Progenitor cell of endocrine pancreas (in vitro differentiated cells): ENCODE data around the gene TBCEL. TPM values are rescaled to one million over a fixed set of nuclear protein-coding genes. Genes with fewer than 3 reads are reported as not detected.

Experiments
- DNase-seq: peaks from one replicate; pipeline ENCODE4 v3.0.0; 2021; ENCODE audit warnings: low spot score; ENCODE audit not compliant: unreplicated experiment
- H3K27ac Mint-ChIP-seq: 2 replicates; pipeline ENCODE4 v1.8.0; 2021; ENCODE audit warnings: mild to moderate bottlenecking, moderate library complexity, mixed read lengths
- H3K27me3 Mint-ChIP-seq: 2 replicates; pipeline ENCODE4 v1.8.0; 2021; ENCODE audit warnings: mixed read lengths
- H3K36me3 Mint-ChIP-seq: 2 replicates; pipeline ENCODE4 v1.8.0; 2022; ENCODE audit warnings: mixed read lengths; ENCODE audit not compliant: insufficient read depth
- H3K4me1 Mint-ChIP-seq: 2 replicates; pipeline ENCODE4 v1.8.0; 2021; ENCODE audit warnings: low read depth, mixed read lengths
- H3K4me3 Mint-ChIP-seq: 2 replicates; pipeline ENCODE4 v1.8.0; 2021; ENCODE audit warnings: low read depth, mild to moderate bottlenecking, moderate library complexity, mixed read lengths
- H3K9me3 Mint-ChIP-seq: 2 replicates; pipeline ENCODE4 v1.8.0; 2021; ENCODE audit warnings: low read depth, mixed read lengths
- total RNA-seq: library from RNA; stranded (reverse); gene quantifications from 2 replicates; pipeline ENCODE4 v1.2.1, GENCODE V29; 2021
- TF ChIP-seq, protein P1 (sequence below): fragments of 200-600 bp; sonication (generic); IDR thresholded peaks from one replicate; pipeline ENCODE4 v1.5.0; 2021; ENCODE audit warnings: antibody characterized with exemption, mild to moderate bottlenecking; ENCODE audit not compliant: unreplicated experiment

Gene TBCEL
- total RNA-seq, 1 donor from 2014 or later: 28.6 TPM

DNA sequence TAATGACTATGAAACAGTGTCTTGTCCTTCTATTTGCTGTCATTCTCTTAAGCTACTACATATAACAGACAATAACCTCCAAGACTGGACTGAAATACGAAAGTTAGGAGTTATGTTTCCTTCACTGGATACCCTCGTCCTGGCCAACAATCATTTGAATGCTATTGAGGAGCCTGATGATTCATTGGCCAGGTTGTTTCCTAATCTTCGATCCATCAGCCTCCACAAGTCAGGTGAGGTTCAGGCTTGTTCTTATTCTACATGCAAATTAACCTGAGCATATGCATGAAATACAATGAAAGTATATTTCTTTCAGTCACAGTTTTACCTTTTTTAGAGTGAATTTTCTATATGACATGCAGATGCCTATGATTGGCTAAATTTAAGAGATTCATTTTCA lies 31.2 kb downstream of the TBCEL start:
- no peak for DNase-seq
- no peak overlapping the region for H3K4me3 Mint-ChIP-seq
- H3K9me3 Mint-ChIP-seq: no peaks in the 10 kb centered on the region
- no peaks in the 10 kb centered on the region for H3K4me1 Mint-ChIP-seq
- TF ChIP-seq, protein P1, sequence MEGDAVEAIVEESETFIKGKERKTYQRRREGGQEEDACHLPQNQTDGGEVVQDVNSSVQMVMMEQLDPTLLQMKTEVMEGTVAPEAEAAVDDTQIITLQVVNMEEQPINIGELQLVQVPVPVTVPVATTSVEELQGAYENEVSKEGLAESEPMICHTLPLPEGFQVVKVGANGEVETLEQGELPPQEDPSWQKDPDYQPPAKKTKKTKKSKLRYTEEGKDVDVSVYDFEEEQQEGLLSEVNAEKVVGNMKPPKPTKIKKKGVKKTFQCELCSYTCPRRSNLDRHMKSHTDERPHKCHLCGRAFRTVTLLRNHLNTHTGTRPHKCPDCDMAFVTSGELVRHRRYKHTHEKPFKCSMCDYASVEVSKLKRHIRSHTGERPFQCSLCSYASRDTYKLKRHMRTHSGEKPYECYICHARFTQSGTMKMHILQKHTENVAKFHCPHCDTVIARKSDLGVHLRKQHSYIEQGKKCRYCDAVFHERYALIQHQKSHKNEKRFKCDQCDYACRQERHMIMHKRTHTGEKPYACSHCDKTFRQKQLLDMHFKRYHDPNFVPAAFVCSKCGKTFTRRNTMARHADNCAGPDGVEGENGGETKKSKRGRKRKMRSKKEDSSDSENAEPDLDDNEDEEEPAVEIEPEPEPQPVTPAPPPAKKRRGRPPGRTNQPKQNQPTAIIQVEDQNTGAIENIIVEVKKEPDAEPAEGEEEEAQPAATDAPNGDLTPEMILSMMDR: no peak
- H3K27me3 Mint-ChIP-seq: no peaks in the 10 kb centered on the region
- H3K36me3 Mint-ChIP-seq: peaks cover 28% of the 10 kb centered on the region
- H3K27ac Mint-ChIP-seq: no peak overlapping the region

DNA sequence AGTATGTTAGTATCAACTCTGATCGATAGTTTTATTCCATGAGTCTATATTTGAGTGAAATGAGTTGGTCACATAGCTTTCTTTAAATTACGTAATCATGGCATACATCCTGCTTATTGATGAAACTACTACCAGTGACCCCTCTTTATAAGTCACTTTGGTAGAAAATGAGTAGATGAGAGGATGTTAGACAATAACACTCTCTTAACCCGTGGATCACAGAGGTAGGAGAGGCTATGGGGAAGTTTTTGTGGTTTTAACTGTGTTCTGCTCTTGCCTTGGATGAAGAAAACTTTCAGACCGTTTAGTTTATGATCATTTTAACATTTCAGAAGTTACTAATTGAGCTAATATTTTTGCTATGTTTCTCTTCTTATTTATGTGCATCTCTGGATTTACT lies 34.0 kb downstream of the TBCEL start:
- Mint-ChIP-seq H3K27ac (no peak overlapping the region), H3K27me3 (no peaks in the 10 kb centered on the region), H3K9me3 (no peaks in the 10 kb centered on the region), H3K36me3 (peaks cover 25% of the 10 kb centered on the region), H3K4me1 (no peaks in the 10 kb centered on the region), H3K4me3 (no peak overlapping the region)
- TF ChIP-seq, protein P1: no peak
- DNase-seq: no peak

DNA sequence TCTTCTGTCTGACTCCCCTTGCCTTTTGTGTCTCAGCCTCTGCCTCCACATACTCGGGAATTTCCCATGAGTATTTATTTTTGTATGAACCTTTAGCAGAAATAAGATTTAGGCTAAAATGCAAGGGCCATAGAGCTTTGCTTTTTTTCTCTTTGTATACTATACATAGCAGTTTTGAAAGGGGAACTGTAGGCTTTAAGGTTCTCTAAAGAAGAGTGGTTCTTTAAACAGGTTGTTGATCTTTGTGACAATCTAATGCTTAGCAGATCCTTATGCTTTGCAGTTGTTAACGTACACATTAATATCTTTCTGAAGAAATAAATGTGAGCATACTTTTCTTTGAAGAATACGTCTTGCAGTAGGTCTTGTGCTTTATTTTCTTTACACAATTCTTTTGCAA lies 35.0 kb downstream of the TBCEL start:
- Mint-ChIP-seq H3K9me3 (no peaks in the 10 kb centered on the region), H3K27me3 (no peaks in the 10 kb centered on the region), H3K4me3 (no peak overlapping the region), H3K27ac (no peak overlapping the region), H3K4me1 (peaks cover 2% of the 10 kb centered on the region), H3K36me3 (peaks cover 31% of the 10 kb centered on the region)
- TF ChIP-seq, protein P1: no peak
- no peak for DNase-seq

DNA sequence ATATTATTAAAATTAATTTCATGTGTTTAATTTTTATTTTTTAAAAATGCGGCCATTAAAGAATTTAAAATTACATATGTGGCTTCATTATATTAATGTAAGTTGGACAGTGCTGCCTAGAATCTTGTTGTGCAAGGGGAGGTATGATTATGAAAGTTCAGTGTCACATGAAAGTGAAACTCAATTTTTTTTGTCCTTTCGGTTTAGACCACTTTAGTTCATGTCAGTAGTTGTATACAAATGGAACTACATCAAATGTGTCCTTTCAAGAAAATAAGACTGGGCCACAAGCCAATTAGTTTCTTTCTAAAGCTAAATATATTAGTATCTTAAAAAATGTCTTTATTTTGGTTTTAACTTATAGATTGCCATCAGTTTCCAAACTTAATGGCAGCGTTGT lies 35.7 kb downstream of the TBCEL start:
- H3K4me3 Mint-ChIP-seq: no peak overlapping the region
- H3K4me1 Mint-ChIP-seq: peaks cover 2% of the 10 kb centered on the region
- H3K27me3 Mint-ChIP-seq: no peaks in the 10 kb centered on the region
- H3K36me3 Mint-ChIP-seq: peaks cover 30% of the 10 kb centered on the region
- H3K9me3 Mint-ChIP-seq: no peaks in the 10 kb centered on the region
- TF ChIP-seq, protein P1: no peak
- DNase-seq: no peak
- H3K27ac Mint-ChIP-seq: no peak overlapping the region

DNA sequence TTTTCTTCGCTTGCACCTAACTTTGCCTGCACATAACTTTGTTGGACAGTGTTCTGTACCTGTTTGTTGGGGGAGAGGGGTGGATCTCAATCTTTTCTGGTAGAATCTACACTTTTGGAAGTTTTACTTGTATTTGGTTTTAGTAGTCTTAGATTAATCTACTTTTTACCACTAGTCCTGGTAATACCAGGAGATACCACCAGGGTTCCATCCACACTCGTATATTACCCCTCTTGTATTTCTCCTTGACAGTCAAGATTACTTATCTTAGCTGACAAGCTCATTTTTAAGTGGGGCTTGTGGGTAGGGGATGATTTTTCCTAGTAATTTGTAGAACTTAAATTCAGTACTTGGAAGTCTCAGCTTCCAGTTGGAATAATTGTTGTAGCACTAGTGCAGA lies 39.8 kb downstream of the TBCEL start:
- Mint-ChIP-seq H3K9me3 (peaks cover 2% of the 10 kb centered on the region), H3K4me3 (no peak overlapping the region), H3K27me3 (no peaks in the 10 kb centered on the region), H3K27ac (no peak overlapping the region), H3K36me3 (peaks cover 24% of the 10 kb centered on the region), H3K4me1 (peaks cover 33% of the 10 kb centered on the region)
- TF ChIP-seq, protein P1: peak; percentile 41
- no peak for DNase-seq
